HG03457 (cell line): ENCODE results near the gene PRR20G.

Experiments used
- ATAC-seq: cut with Tn5 transposase; IDR thresholded peaks from one replicate; pipeline ENCODE4 v1.9.1; 2021; ENCODE audit warnings: moderate number of reproducible peaks; ENCODE audit not compliant: unreplicated experiment

Gene PRR20G

DNA sequence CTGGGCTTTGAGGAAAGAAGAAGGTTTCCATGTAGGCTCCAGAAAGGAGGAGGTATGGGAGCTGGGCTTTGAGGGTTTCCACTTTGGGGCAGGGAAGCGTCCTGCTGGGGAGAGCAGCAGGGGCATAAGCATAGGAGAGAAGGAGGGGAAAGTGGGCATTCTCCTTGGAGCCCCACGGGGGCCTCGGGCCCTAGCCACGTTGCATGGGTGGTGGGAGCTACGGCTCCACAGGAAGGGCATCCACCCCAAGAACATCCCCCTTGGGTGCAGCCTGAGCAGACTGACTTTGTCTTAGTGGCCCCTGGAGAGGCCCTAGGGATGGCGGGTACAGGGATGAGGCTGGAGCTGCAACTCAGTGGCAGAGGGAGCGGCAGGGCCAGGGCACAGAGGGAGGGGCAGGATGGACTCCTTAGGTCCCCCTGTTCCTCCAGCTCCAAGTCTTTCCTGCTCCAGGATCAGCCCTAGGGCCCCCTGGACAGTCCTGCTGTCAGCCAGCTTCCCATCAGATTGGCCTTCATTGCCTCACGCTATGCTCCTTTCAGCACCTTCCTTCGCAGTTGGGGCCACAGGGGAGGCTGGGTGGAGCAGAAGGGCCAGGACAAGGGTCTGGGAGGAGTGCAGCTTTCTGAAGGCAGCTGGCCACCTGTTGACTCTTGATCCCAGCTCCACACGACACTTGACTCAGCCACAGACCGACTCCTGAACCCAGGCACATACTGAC lies 22.9 kb downstream of the PRR20G start:
- no peak for ATAC-seq

DNA sequence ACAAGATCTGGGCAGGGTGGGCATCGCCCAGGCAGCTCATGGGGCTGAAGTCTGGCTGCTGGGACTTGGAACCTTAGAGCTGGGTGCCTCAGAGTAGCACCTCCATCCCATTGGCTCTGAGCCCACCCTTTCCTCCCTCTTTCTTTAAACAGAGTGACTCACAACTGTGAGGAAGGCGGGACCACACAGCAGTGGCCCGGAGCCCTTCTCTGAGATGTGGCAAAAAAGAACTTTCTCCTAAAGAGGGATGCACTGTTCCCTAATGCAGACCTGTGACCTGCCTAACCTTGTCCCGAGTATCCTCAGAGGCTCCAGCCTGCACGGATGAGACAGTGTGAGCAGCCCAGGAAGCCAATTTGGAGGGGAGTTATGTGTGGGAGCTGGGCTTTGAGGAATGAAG lies 23.6 kb downstream of the PRR20G start:
- ATAC-seq, result no peak

- no peak for ATAC-seq
Measured at GRCh38 chr3:127263586-127264231, 24.1 kb downstream of the PRR20G start.

GRCh38 chr3:127263037-127263436 lies 24.8 kb downstream of the PRR20G start:
- no peak for ATAC-seq

- no peak for ATAC-seq
Measured at GRCh38 chr3:127262533-127262932, 25.3 kb downstream of the PRR20G start.

- ATAC-seq, result no peak
Measured at GRCh38 chr3:127261925-127262324, 25.9 kb downstream of the PRR20G start.

DNA sequence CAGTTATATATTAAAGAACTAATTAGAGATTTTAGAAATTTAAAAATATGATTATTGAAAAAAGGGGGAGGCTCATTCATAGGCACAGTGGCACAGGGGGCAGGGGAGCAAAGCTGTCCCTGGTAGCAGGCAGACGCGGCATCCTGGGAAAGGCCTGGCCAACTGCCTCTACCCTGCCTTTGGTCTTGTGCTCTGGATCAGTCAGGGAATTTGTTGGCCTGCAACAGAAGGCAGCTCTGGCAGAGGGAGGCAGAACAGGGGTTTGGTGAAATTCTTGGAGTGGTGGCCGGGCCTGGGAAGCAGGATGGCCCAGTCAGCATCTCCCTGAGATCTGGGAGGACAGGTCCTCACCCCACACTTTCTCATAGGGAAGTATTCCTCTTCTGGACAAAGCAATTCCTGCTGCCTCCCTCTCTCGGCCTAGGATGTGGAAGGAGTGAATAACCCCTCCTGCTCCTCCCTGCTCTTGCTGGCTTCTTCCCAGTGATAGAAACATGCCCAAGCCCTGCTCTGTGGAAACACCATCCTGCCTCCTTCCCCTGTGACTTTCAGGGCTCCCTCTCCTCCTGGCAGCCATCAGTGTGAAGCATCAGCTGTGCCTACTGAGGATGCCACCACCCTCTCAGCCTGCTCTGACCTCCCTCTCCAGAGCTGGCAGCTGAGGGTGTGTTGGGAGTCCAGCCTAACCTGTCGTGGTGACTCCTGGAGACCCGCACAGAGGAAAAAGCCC lies 26.9 kb downstream of the PRR20G start:
- no peak for ATAC-seq

DNA sequence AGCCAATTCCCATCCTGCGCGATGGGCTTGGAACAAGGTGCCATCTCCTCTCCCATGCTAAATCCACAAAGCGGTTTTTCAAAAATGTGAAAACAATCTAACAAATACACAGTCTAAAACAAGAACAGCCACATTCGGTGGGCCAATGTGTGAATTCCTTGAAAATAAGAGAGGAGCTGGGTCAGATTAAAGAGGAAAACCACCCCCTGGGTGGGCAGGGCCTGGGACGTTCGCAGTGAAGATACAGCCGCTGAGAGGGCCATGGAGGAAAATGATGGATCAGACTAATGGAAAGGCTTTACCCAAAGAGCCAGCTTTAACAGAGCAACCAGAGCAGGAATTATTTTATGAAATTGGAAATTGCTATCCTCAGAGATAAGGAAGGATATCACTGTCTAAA lies 27.4 kb downstream of the PRR20G start:
- ATAC-seq, result no peak

DNA sequence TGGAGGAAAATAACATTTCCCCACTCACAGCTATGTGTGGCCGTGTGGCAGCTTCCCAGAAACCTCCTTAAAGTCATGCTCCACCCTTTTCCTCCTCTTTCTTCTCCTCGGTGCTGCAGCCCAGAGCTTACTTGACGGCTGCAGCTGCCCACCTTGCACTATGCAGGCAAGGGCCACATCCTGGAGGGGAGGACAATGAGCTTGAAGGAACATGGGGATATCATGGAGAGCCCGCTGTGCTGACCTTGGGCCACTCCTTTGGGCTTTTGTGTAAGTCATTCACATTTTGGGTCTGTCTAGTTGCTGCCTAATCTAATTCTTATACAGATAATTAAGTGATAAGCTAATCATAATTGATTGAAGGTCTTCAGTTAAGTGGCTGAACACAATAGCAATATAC lies 28.0 kb downstream of the PRR20G start:
- no peak for ATAC-seq

GRCh38 chr3:127258733-127259132 lies 29.1 kb downstream of the PRR20G start:
- no peak for ATAC-seq

- ATAC-seq, result no peak
Measured at GRCh38 chr3:127257351-127257750, 30.5 kb downstream of the PRR20G start.

DNA sequence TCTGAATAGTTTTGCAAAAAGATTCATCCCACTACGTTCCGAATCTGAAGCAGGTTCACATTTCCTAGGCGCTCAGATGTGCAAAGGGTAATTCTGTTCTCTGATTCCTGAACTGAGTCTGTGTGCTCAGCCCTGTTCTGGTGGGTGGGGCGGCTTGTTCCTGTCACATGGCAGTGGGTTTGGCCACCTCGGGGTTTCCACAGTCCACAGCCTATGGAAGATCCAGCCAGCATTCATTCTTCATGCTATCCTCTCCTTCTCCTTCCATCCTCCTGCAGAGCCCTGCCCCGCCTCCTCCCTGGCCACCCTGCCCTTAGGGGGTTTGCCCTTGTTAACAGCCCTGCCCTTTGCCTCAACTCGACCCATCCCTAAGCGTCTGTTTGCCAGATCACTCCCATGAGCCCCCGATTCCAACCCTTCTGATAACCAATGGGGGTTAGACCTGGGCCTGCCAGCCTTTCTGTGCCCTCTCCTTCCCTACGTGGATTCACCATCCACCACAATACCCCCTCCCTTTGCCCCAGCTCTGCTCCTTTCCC lies 31.0 kb downstream of the PRR20G start:
- no peak for ATAC-seq

GRCh38 chr3:127256138-127256537 lies 31.7 kb downstream of the PRR20G start:
- no peak for ATAC-seq

- no peak for ATAC-seq
Measured at GRCh38 chr3:127255516-127255915, 32.3 kb downstream of the PRR20G start.

DNA sequence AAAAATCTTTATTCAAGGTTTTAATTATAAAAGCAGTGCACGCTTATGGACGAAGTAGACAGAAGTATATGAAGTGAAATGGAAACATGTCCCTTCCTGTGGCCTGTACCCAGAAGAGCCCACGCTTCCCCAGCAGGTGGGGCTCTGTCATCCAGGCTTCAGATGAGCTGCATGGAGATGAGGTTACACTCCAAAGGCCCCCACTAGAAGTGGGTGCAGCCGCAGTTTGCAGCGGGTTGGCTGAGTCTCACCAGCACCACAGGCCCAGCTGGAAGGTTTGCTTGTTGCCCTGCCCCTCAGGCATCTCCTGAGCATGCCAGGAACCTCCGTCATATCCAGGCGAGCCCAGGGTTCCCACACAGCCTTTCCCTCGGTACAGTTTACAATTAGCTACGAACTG lies 33.1 kb downstream of the PRR20G start:
- ATAC-seq, result no peak

DNA sequence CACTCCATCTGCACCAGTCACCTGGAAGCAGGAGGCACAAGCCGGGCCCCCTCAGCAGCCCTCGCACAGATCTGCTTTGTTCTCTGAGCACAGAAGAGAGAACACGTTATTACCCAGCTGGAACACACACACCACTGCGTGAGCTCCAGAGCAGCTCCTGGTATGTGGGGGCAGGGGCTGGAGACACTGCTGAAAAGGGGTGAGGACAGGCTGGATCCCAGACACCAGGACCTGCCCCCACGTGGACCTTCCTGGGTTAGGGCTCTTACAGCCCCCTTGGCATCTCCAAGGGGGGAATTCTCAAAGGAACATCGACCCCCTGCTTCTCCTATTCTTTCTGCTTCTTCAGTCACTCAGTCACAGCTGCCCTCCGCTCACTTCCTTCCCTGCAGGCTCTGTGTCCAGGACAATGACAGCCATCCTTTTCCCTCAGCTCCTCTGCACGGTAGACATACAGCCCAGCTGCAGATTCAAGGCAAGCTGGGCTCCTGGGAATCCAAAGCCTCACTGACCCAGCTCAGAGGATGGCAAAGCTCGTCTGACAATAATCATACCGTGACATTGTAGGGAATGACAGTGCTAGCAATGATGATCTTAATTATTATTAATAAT lies 33.7 kb downstream of the PRR20G start:
- ATAC-seq, result no peak

DNA sequence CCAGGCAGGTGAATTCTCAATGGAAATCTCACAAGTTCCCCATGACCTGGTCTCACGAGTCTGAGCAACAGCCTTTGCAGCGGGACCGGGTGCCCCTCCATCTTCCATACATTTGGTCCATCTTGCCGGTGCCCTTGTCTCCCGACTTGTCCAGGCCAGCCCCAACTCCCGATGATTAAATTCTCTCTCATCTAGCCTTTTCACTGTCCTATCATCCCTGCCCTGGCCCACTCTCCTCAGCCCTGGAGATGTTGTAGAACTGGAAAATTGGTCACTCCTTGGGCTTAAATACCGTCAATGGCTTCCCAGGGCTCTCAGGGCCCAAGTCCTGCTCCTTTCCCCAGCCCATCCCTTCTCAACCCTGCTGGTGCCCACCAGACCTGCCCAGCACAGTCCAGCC lies 34.4 kb downstream of the PRR20G start:
- ATAC-seq, result no peak

DNA sequence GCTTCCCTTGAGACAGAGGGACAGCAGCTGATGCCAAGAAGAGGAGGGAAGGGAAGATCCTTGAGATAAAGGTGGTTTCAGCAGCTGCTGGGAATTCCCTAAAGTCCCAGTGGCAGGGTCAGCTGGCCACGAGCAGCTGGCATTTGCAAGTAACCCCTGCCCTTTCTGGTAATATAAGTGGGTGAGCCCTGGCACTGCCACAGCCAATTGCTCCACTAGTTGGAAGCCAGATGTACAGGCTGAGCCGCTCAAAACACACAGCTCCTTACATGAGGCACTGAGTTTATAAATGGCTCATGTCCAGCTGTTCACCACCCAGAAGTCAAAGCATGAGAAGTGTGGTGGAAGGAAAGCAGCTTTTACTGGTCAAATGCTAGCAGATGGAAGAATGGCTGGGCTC lies 35.4 kb downstream of the PRR20G start:
- no peak for ATAC-seq

DNA sequence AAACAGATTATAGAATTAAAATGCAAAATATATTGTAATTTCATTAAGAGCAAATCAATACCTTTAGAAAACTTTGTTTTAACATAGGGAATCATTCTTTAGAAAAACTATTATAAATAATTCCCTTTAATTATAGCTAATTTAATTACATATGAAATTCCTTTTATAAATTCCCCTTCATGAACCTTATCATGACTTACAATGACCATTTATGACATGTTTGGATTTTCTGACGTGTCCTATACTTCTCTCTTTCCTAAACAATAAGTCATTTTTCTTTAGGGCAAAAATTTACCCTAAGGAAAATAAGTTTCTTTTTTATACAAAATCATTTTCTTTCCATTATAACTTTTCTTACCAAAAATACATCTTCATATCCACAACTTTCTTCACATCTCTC lies 37.8 kb downstream of the PRR20G start:
- no peak for ATAC-seq

GRCh38 chr3:127247292-127247691 lies 40.6 kb downstream of the PRR20G start:
- ATAC-seq, result no peak

GRCh38 chr3:127238602-127239001 lies 49.2 kb downstream of the PRR20G start:
- no peak for ATAC-seq
